IMR-90 (cell line): ENCODE measurements around the gene SOD1. TPM values are rescaled to one million over a fixed set of nuclear protein-coding genes. Genes with fewer than 3 reads are reported as not detected.

Source experiments
- ATAC-seq: fragments of 200-7000 bp; cut with Tn5 transposase; 2 replicates; pipeline ENCODE4 v1.9.1; 2020; ENCODE audit warnings: low read depth, mild to moderate bottlenecking, moderate library complexity
- BruUV-seq: library from RNA; stranded (reverse); fragments of 400-500 nt; replicated peaks from 2 replicates; lab custom pipeline; 2021; lab: Mats Ljungman, UMichigan
- CTCF ChIA-PET: fragments of 300-600 bp; formaldehyde crosslinking; extraction: SDS; loops from one replicate; lab custom pipeline; 2021; ENCODE audit warnings: antibody characterized with exemption; lab: Yijun Ruan, JAX
- POLR2A ChIA-PET: fragments of 300-600 bp; sonication (Branson Sonifier 250); formaldehyde crosslinking; loops from one replicate; lab custom pipeline; 2022; ENCODE audit warnings: antibody characterized with exemption; ENCODE audit not compliant: unreplicated experiment; lab: Charles Lee
- DNase-seq: peaks from one replicate; pipeline ENCODE4 v3.0.0; 2013
- H2AFZ ChIP-seq: replicated peaks from 2 replicates; pipeline ENCODE3; 2013; ENCODE audit warnings: low read length, mild to moderate bottlenecking; ENCODE audit not compliant: poor library complexity
- H2AK5ac ChIP-seq: 2 replicates; pipeline ENCODE4 v1.6.1; 2013; ENCODE audit warnings: low read depth, low read length, inconsistent platforms
- H2AK9ac ChIP-seq: replicated peaks from 2 replicates; pipeline ENCODE3; 2013; ENCODE audit warnings: mild to moderate bottlenecking, low read depth, low read length, moderate library complexity; ENCODE audit not compliant: poor library complexity
- H2BK120ac ChIP-seq: 2 replicates; pipeline ENCODE4 v1.6.1; 2013; ENCODE audit warnings: low read depth, low read length, inconsistent platforms
- H2BK15ac ChIP-seq: 3 replicates; pipeline ENCODE4 v1.6.1; 2013; ENCODE audit warnings: low read depth, low read length, inconsistent platforms
- H2BK20ac ChIP-seq: 2 replicates; pipeline ENCODE4 v1.6.1; 2013; ENCODE audit warnings: low read depth, mild to moderate bottlenecking, inconsistent platforms, low read length, moderate library complexity
- H2BK5ac ChIP-seq: 2 replicates; pipeline ENCODE4 v1.6.1; 2013; ENCODE audit warnings: mild to moderate bottlenecking, low read depth, low read length, inconsistent platforms; ENCODE audit not compliant: poor library complexity, severe bottlenecking
- H3K14ac ChIP-seq: replicated peaks from 2 replicates; pipeline ENCODE4 v1.6.1; 2013; ENCODE audit warnings: low read depth, low read length, inconsistent platforms
- H3K18ac ChIP-seq: 2 replicates; pipeline ENCODE4 v1.6.1; 2013; ENCODE audit warnings: low read depth, low read length, control low read depth
- H3K23ac ChIP-seq: 2 replicates; pipeline ENCODE4 v1.6.1; 2013; ENCODE audit warnings: low read depth, low read length, inconsistent platforms
- H3K27ac ChIP-seq: 2 replicates; pipeline ENCODE4 v1.5.1; 2013; ENCODE audit warnings: mild to moderate bottlenecking, control low read depth, low read length; ENCODE audit not compliant: insufficient read depth
- H3K27me3 ChIP-seq: 2 replicates; pipeline ENCODE4 v1.6.1; 2013; ENCODE audit warnings: low read length; ENCODE audit not compliant: control insufficient read depth, insufficient read depth
- H3K36me3 ChIP-seq: 2 replicates; pipeline ENCODE4 v1.6.1; 2013; ENCODE audit warnings: low read length, mixed read lengths; ENCODE audit not compliant: control insufficient read depth, insufficient read depth
- H3K4ac ChIP-seq: 2 replicates; pipeline ENCODE4 v1.6.1; 2013; ENCODE audit warnings: low read depth, low read length, inconsistent platforms
- H3K4me1 ChIP-seq: 2 replicates; pipeline ENCODE4 v1.6.1; 2013; ENCODE audit warnings: low read length, mixed read lengths; ENCODE audit not compliant: control insufficient read depth, insufficient read depth
- H3K4me2 ChIP-seq: 2 replicates; pipeline ENCODE4 v1.6.1; 2013; ENCODE audit warnings: low read depth, mild to moderate bottlenecking, control low read depth, low read length, moderate library complexity
- H3K4me3 ChIP-seq: 2 replicates; pipeline ENCODE4 v1.5.1; 2013; ENCODE audit warnings: low read depth, mild to moderate bottlenecking, control low read depth, low read length, moderate library complexity; ENCODE audit not compliant: insufficient read depth
- H3K56ac ChIP-seq: 2 replicates; pipeline ENCODE4 v1.6.1; 2013; ENCODE audit warnings: low read length, inconsistent platforms; ENCODE audit not compliant: insufficient read depth; ENCODE audit errors: extremely low read depth
- H3K79me1 ChIP-seq, 2 experiments: 2 replicates each; pipeline ENCODE4 v1.6.1; 2013; ENCODE audit warnings: low read length in 2 of 2, inconsistent platforms in 1 of 2, low read depth in 1 of 2
- H3K9ac ChIP-seq: 2 replicates; pipeline ENCODE4 v1.6.1; 2013; ENCODE audit warnings: low read depth, low read length, control low read depth
- H3K9me1 ChIP-seq: 2 replicates; pipeline ENCODE4 v1.6.1; 2013; ENCODE audit warnings: low read length, inconsistent platforms; ENCODE audit not compliant: insufficient read depth
- H3K9me3 ChIP-seq: 2 replicates; pipeline ENCODE4 v1.6.1; 2013; ENCODE audit warnings: low read length; ENCODE audit not compliant: control insufficient read depth, insufficient read depth
- H4K20me1 ChIP-seq: 2 replicates; pipeline ENCODE4 v1.6.1; 2013; ENCODE audit warnings: low read length, inconsistent platforms; ENCODE audit not compliant: insufficient read depth
- H4K5ac ChIP-seq: 2 replicates; pipeline ENCODE4 v1.6.1; 2013; ENCODE audit warnings: mild to moderate bottlenecking, low read depth, low read length, control low read depth
- H4K8ac ChIP-seq, 2 experiments: 2 replicates each; pipeline ENCODE4 v1.6.1; 2013; ENCODE audit warnings: low read depth in 2 of 2, low read length in 2 of 2, control low read depth in 1 of 2, inconsistent platforms in 1 of 2
- H4K91ac ChIP-seq: 2 replicates; pipeline ENCODE4 v1.6.1; 2013; ENCODE audit warnings: low read depth, low read length, inconsistent platforms; ENCODE audit not compliant: insufficient read depth
- CEBPB ChIP-seq: IDR thresholded peaks from 2 replicates; pipeline ENCODE4 v1.6.1; 2012; ENCODE audit warnings: low read depth, low read length, improper control_type of control experiment
- POLR2A ChIP-seq: IDR thresholded peaks from 2 replicates; pipeline ENCODE4 v1.6.1; 2012; ENCODE audit warnings: mild to moderate bottlenecking, low read depth, low read length
- RCOR1 ChIP-seq: IDR thresholded peaks from 2 replicates; pipeline ENCODE4 v1.6.1; 2012; ENCODE audit warnings: mild to moderate bottlenecking, low read length, improper control_type of control experiment; ENCODE audit not compliant: insufficient replicate concordance
- WGBS, 2 experiments: methylation state at CpG; one replicate each; pipeline versions ENCODE4 v1.1.5 to v1.1.7; 2013; ENCODE audit warnings: missing lambda C conversion rate in 2 of 2; ENCODE audit not compliant: insufficient read length in 1 of 2; ENCODE audit errors: extremely low coverage in 2 of 2; 5-methylcytosine and 5-hydroxymethylcytosine counted together
- dilution Hi-C: fragments of 300-500 bp; cut with HindIII; formaldehyde crosslinking; loops from one replicate; pipeline ENCODE4 v1.14.3; 2018; ENCODE audit warnings: low sequenced_read_pairs; ENCODE audit not compliant: unreplicated experiment
- in situ Hi-C: fragments of 300-500 bp; cut with MboI; formaldehyde crosslinking; loops from 3 replicates; pipeline ENCODE4 v1.14.3; 2019; ENCODE audit warnings: low sequenced_read_pairs, inconsistent platforms, mixed read lengths
- intact Hi-C: fragments of 100-400 bp; cut with micrococcal nuclease; formaldehyde crosslinking; loops from 2 replicates; pipeline ENCODE4 v1.10.0; 2022
- polyA plus RNA-seq, 3 experiments: library from polyadenylated mRNA; depleted of rRNA; stranded (reverse); fragments of >200 nt; gene quantifications; 2 replicates each; pipeline ENCODE4 v1.2.3, GENCODE V29; 2012; ENCODE audit warnings: low replicate concordance in 1 of 3
- total RNA-seq: library from RNA; depleted of rRNA; stranded (reverse); fragments of >200 nt; gene quantifications from 2 replicates; pipeline ENCODE4 v1.2.3, GENCODE V29; 2012
- TF ChIP-seq, protein P1 (sequence below): fragments of 150-350 bp; IDR thresholded peaks from 2 replicates; pipeline ENCODE4 v1.6.1; 2016; ENCODE audit warnings: low read depth, mild to moderate bottlenecking, low read length, moderate library complexity, borderline replicate concordance
- TF ChIP-seq, protein P2 (sequence below): fragments of 150-350 bp; IDR thresholded peaks from 2 replicates; pipeline ENCODE4 v1.6.1; 2017; ENCODE audit warnings: mild to moderate bottlenecking, antibody characterized with exemption, low read length, low read depth
- TF ChIP-seq, protein P3 (sequence below): conservative IDR thresholded peaks from 2 replicates; pipeline ENCODE4 v1.5.1; 2012; ENCODE audit warnings: mild to moderate bottlenecking, low read depth, low read length, improper control_type of control experiment

Gene SOD1
- total and polyA plus RNA-seq, 2 of the 4 experiments (the other 2 are of a cell fraction): 312 to 392 TPM

DNA sequence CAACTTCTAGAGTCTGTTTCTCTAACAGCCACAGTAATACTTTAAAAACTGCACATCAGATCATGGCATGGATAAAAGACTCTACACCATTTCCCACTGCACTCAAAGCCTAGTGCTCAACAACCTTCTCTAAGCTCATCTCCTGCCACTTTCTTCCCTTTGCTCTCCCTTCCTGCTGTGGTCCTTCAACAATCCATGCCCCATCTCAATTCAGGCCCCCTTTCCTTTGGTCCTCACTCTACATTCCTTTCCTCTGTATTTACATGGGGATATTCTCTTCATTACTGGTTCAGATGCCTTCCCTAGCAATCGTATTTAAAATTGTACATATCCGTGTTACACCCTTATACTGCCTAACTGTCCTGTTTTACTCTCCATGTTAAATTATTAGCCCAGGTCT is 19.0 kb downstream of the SOD1 start:
- no CpG with 5 or more reads among the region's 2 CpGs for WGBS, 2 experiments
- H3K4me2 ChIP-seq: no peak overlapping the region
- no TSS peak for BruUV-seq

More for the DNA sequence above, 19.0 kb downstream of the SOD1 start:
- Histone ChIP-seq H3K14ac (no peak overlapping the region), H3K9me3 (no peaks in the 10 kb centered on the region), H2AK9ac (no peak overlapping the region), H3K9me1 (no peaks in the 10 kb centered on the region; the same call in 1 of the 2 replicates), H3K4me1 (no peaks in the 10 kb centered on the region), H2AK5ac (no peak overlapping the region), H3K79me1 (peaks cover 10 to 30% of the 10 kb centered on the region in 2 experiments; a peak in 3 of 4 replicates), H2BK15ac (no peak overlapping the region), H3K23ac (no peak overlapping the region), H3K4ac (no peak overlapping the region), H3K9ac (no peak overlapping the region), H2AFZ (no peak overlapping the region), H4K8ac (no peak overlapping the region), H4K91ac (no peak overlapping the region), H2BK5ac (no peak overlapping the region), H2BK120ac (no peak overlapping the region), H3K56ac (no peak overlapping the region), H4K5ac (no peak overlapping the region), H4K20me1 (no peaks in the 10 kb centered on the region; the same call in 1 of the 2 replicates), H3K18ac (no peak overlapping the region), H2BK20ac (no peak overlapping the region), H3K36me3 (peaks cover 9% of the 10 kb centered on the region), H3K27ac (no peak overlapping the region), H3K27me3 (no peaks in the 10 kb centered on the region), H3K4me3 (no peak overlapping the region)
- TF ChIP-seq, protein P1, sequence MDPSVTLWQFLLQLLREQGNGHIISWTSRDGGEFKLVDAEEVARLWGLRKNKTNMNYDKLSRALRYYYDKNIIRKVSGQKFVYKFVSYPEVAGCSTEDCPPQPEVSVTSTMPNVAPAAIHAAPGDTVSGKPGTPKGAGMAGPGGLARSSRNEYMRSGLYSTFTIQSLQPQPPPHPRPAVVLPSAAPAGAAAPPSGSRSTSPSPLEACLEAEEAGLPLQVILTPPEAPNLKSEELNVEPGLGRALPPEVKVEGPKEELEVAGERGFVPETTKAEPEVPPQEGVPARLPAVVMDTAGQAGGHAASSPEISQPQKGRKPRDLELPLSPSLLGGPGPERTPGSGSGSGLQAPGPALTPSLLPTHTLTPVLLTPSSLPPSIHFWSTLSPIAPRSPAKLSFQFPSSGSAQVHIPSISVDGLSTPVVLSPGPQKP: no peak
- TF ChIP-seq, protein P2, sequence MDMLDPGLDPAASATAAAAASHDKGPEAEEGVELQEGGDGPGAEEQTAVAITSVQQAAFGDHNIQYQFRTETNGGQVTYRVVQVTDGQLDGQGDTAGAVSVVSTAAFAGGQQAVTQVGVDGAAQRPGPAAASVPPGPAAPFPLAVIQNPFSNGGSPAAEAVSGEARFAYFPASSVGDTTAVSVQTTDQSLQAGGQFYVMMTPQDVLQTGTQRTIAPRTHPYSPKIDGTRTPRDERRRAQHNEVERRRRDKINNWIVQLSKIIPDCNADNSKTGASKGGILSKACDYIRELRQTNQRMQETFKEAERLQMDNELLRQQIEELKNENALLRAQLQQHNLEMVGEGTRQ: no peak
- TF ChIP-seq, protein P3, sequence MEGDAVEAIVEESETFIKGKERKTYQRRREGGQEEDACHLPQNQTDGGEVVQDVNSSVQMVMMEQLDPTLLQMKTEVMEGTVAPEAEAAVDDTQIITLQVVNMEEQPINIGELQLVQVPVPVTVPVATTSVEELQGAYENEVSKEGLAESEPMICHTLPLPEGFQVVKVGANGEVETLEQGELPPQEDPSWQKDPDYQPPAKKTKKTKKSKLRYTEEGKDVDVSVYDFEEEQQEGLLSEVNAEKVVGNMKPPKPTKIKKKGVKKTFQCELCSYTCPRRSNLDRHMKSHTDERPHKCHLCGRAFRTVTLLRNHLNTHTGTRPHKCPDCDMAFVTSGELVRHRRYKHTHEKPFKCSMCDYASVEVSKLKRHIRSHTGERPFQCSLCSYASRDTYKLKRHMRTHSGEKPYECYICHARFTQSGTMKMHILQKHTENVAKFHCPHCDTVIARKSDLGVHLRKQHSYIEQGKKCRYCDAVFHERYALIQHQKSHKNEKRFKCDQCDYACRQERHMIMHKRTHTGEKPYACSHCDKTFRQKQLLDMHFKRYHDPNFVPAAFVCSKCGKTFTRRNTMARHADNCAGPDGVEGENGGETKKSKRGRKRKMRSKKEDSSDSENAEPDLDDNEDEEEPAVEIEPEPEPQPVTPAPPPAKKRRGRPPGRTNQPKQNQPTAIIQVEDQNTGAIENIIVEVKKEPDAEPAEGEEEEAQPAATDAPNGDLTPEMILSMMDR: no peak
- TF ChIP-seq POLR2A (no peak), RCOR1 (no peak), CEBPB (no peak)
- in situ Hi-C loops: no loop called here
- POLR2A ChIA-PET: no interaction called here
- dilution Hi-C loops: no loop called here
- ATAC-seq: no peak
- intact Hi-C loops: no loop called here
- DNase-seq: no peak
- CTCF ChIA-PET: no interaction called here
